SJSA1 (cell line): ENCODE measurements around the gene TMEM11. TPM values are rescaled to one million over a fixed set of nuclear protein-coding genes. Genes with fewer than 3 reads are reported as not detected.

Experiments used
- DNase-seq, 2 experiments: peaks; one replicate each; pipeline ENCODE4 v3.0.0-alpha.2; 2015 to 2020; ENCODE audit warnings: low spot score in 2 of 2, low read depth in 1 of 2
- H3K27ac ChIP-seq: fragments of 250-450 bp; sonication (Bioruptor Pico); 2 replicates; pipeline ENCODE4 v1.5.1; 2020; ENCODE audit warnings: mild to moderate bottlenecking, moderate library complexity
- H3K27me3 ChIP-seq: fragments of 250-450 bp; sonication (Bioruptor Pico); replicated peaks from 2 replicates; pipeline ENCODE4 v1.5.1; 2020; ENCODE audit warnings: mild to moderate bottlenecking, moderate library complexity
- H3K36me3 ChIP-seq: fragments of 250-450 bp; sonication (Bioruptor Pico); 2 replicates; pipeline ENCODE4 v1.5.1; 2020; ENCODE audit warnings: mild to moderate bottlenecking
- H3K4me1 ChIP-seq: fragments of 250-450 bp; sonication (Bioruptor Pico); replicated peaks from 2 replicates; pipeline ENCODE4 v1.6.1; 2021; ENCODE audit warnings: mild to moderate bottlenecking
- H3K4me3 ChIP-seq: fragments of 250-450 bp; sonication (Bioruptor Pico); 2 replicates; pipeline ENCODE4 v1.5.1; 2020; ENCODE audit warnings: mild to moderate bottlenecking
- H3K9me3 ChIP-seq: fragments of 250-450 bp; sonication (Bioruptor Pico); replicated peaks from 2 replicates; pipeline ENCODE4 v1.5.1; 2020; ENCODE audit warnings: mild to moderate bottlenecking
- total RNA-seq: library from RNA; depleted of rRNA; stranded (reverse); fragments of >200 nt; shearing (Covaris generic); gene quantifications from 2 replicates; pipeline ENCODE4 v1.2.3, GENCODE V29; 2014; rRNA removed

Gene TMEM11
- total RNA-seq, 1 experiment from 2014 or later, result 20.5 TPM

GRCh38 chr17:21162394-21162775 is 51.6 kb downstream of the TMEM11 start:
- H3K36me3 ChIP-seq, result no peaks in the 10 kb centered on the region
- H3K4me3 ChIP-seq, result no peak overlapping the region
- no peaks in the 10 kb centered on the region for H3K27me3 ChIP-seq
- no peak for DNase-seq
- no peaks in the 10 kb centered on the region for H3K4me1 ChIP-seq
- H3K27ac ChIP-seq, result no peak overlapping the region
- no peaks in the 10 kb centered on the region for H3K9me3 ChIP-seq

GRCh38 chr17:21161498-21162393 is 52.2 kb downstream of the TMEM11 start:
- Histone ChIP-seq H3K27ac (no peak overlapping the region), H3K4me3 (no peak overlapping the region), H3K36me3 (no peaks in the 10 kb centered on the region), H3K27me3 (no peaks in the 10 kb centered on the region), H3K4me1 (no peaks in the 10 kb centered on the region), H3K9me3 (no peaks in the 10 kb centered on the region)
- DNase-seq, result no peak

GRCh38 chr17:21160401-21160800 is 53.6 kb downstream of the TMEM11 start:
- H3K27me3 ChIP-seq, result no peaks in the 10 kb centered on the region
- H3K4me3 ChIP-seq, result no peak overlapping the region
- DNase-seq, result no peak
- H3K4me1 ChIP-seq, result no peaks in the 10 kb centered on the region
- H3K9me3 ChIP-seq, result no peaks in the 10 kb centered on the region
- no peaks in the 10 kb centered on the region for H3K36me3 ChIP-seq
- no peak overlapping the region for H3K27ac ChIP-seq

GRCh38 chr17:21157586-21158370 is 56.2 kb downstream of the TMEM11 start:
- H3K27ac ChIP-seq, result no peak overlapping the region
- no peaks in the 10 kb centered on the region for H3K27me3 ChIP-seq
- no peaks in the 10 kb centered on the region for H3K36me3 ChIP-seq
- H3K4me1 ChIP-seq, result no peaks in the 10 kb centered on the region
- H3K9me3 ChIP-seq, result no peaks in the 10 kb centered on the region
- no peak overlapping the region for H3K4me3 ChIP-seq
- no peak for DNase-seq

- no peaks in the 10 kb centered on the region for H3K9me3 ChIP-seq
- no peaks in the 10 kb centered on the region for H3K36me3 ChIP-seq
- no peak overlapping the region for H3K27ac ChIP-seq
- no peaks in the 10 kb centered on the region for H3K27me3 ChIP-seq
- no peaks in the 10 kb centered on the region for H3K4me1 ChIP-seq
- no peak for DNase-seq
- H3K4me3 ChIP-seq, result no peak overlapping the region
These were observed 61.2 kb downstream of the TMEM11 start for GRCh38 chr17:21152731-21153130.

GRCh38 chr17:21149621-21150020 is 64.3 kb downstream of the TMEM11 start:
- no peaks in the 10 kb centered on the region for H3K4me1 ChIP-seq
- no peak overlapping the region for H3K4me3 ChIP-seq
- no peaks in the 10 kb centered on the region for H3K36me3 ChIP-seq
- H3K9me3 ChIP-seq, result no peaks in the 10 kb centered on the region
- H3K27me3 ChIP-seq, result no peaks in the 10 kb centered on the region
- no peak for DNase-seq
- no peak overlapping the region for H3K27ac ChIP-seq

Other genes with a start within 250 kb of the TMEM11 start
- gene USP22, start 171.2 kb downstream of the TMEM11 start, total RNA-seq, result 111 and 167 TPM in 2 replicates
- 18.4 and 33.8 TPM in 2 replicates for gene DHRS7B, start 87.2 kb downstream of the TMEM11 start, total RNA-seq
- 0.22 and 1.7 TPM in 2 replicates for gene NATD1, start 39.2 kb upstream of the TMEM11 start, total RNA-seq
- gene MAP2K3, start 70.5 kb upstream of the TMEM11 start, total RNA-seq, result 14.7 and 21.1 TPM in 2 replicates
- gene KCNJ12, start 162.2 kb upstream of the TMEM11 start, total RNA-seq, result not detected in 2 replicates